ENCODE data around the gene PCGF2. TPM values are rescaled to one million over a fixed set of nuclear protein-coding genes. Genes with fewer than 3 reads are reported as not detected.

Gene PCGF2
- total and polyA plus RNA-seq, 9 of the 15 experiments (the other 6 are each of a cell fraction or from before 2014, with no cell fraction given) = 1.3 to 33.4 (median 7.0) TPM

DNA sequence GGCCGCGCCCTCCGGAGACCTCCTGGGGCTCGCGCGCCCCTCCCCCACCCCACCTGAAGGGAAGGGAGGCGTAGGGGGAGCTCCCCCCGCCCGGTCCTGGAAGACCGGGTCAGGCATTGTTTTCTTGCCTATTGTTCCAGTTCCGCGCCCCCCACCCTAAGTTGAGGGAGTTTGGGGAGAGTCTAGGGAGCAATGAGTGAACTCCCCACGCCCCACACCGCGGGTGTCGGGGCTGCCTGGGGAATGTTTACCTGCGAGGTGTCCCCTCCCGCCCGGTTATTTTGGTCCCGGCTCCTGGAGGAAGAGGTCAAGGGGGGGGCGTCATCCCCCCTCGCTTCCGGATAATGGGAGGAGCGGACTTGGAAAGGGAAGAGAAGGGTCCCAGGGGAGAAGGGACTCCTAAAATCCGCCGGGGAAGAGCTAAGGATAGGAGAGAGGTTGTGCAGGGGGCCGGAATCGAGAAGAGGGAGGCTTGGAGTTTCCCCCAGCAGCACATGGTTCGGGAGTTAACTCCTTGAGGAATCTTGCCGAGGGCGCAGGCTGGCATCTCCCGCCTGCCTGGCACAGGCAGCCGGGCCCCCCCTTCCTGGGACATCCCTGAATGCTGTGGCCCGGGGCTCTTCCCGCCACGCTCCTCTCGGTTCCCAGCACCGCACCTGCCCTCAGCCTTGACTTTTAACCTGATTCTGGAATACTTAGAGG lies 42.2 kb downstream of the PCGF2 start (continued):
- TF ChIP-seq PRDM10 (IDR thresholded peaks at IDR 0.05; ENCODE audit: partially characterized antibody) = peak; percentile 86
- TF ChIP-seq, protein P1, sequence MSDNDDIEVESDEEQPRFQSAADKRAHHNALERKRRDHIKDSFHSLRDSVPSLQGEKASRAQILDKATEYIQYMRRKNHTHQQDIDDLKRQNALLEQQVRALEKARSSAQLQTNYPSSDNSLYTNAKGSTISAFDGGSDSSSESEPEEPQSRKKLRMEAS (CRISPR knock-in tag; IDR thresholded peaks at IDR 0.05) = 0 out of 2 replicates have a peak, but pooled peaks have one; percentile 15
- TF ChIP-seq, protein P2, sequence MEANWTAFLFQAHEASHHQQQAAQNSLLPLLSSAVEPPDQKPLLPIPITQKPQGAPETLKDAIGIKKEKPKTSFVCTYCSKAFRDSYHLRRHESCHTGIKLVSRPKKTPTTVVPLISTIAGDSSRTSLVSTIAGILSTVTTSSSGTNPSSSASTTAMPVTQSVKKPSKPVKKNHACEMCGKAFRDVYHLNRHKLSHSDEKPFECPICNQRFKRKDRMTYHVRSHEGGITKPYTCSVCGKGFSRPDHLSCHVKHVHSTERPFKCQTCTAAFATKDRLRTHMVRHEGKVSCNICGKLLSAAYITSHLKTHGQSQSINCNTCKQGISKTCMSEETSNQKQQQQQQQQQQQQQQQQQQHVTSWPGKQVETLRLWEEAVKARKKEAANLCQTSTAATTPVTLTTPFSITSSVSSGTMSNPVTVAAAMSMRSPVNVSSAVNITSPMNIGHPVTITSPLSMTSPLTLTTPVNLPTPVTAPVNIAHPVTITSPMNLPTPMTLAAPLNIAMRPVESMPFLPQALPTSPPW (CRISPR knock-in tag; IDR thresholded peaks at IDR 0.05) = no peak
- peak; percentile 26 for TF ChIP-seq HMGN3 (IDR thresholded peaks at IDR 0.05; ENCODE audit: borderline replicate concordance, extremely low read depth, insufficient read length, low read depth, low read length)
- 0 out of 4 replicates have a peak, but pooled peaks of 1 of the 2 experiments have one; percentile 11 for TF ChIP-seq HDAC1 (IDR thresholded peaks at IDR 0.05)
- 0 out of 4 replicates have a peak, but pooled peaks of 1 of the 2 experiments have one; percentile 17 for TF ChIP-seq MAZ (CRISPR knock-in tag; conservative IDR thresholded peaks at IDR 0.05 in 1 of 2, IDR thresholded peaks at IDR 0.05 in 1 of 2)
- TF ChIP-seq, protein P3, sequence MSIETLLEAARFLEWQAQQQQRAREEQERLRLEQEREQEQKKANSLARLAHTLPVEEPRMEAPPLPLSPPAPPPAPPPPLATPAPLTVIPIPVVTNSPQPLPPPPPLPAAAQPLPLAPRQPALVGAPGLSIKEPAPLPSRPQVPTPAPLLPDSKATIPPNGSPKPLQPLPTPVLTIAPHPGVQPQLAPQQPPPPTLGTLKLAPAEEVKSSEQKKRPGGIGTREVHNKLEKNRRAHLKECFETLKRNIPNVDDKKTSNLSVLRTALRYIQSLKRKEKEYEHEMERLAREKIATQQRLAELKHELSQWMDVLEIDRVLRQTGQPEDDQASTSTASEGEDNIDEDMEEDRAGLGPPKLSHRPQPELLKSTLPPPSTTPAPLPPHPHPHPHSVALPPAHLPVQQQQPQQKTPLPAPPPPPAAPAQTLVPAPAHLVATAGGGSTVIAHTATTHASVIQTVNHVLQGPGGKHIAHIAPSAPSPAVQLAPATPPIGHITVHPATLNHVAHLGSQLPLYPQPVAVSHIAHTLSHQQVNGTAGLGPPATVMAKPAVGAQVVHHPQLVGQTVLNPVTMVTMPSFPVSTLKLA (conservative IDR thresholded peaks at IDR 0.05) = peak in 1 of 2 experiments; percentile 42; a peak in 2 of 4 replicates
- TF ChIP-seq POLR2AphosphoS2 (IDR thresholded peaks at IDR 0.05; ENCODE audit: low read length) = no peak
- no peak for TF ChIP-seq ZNF212 (CRISPR knock-in tag; IDR thresholded peaks at IDR 0.05)
- TF ChIP-seq BDP1 (IDR thresholded peaks at IDR 0.05; ENCODE audit: insufficient read depth, insufficient read length) = no peak
- TF ChIP-seq ETV5 (CRISPR knock-in tag; IDR thresholded peaks at IDR 0.05; ENCODE audit: low read depth) = no peak
- 0 out of 2 replicates have a peak, but pooled peaks have one; percentile 25 for TF ChIP-seq ETV1 (tag; conservative IDR thresholded peaks at IDR 0.05; ENCODE audit: low read depth)
- TF ChIP-seq L3MBTL2 (IDR thresholded peaks at IDR 0.05) = 0 out of 2 replicates have a peak, but pooled peaks have one; percentile 19
- TF ChIP-seq SNRNP70 (optimal IDR thresholded peaks at IDR 0.05; ENCODE audit: low read depth, low read length) = no peak

All from K562 (cell line).